GM12874 (cell line): ENCODE measurements around the gene BOD1.

Experiments used
- CTCF ChIP-seq: IDR thresholded peaks from 2 replicates; pipeline ENCODE4 v1.5.1; 2011; ENCODE audit warnings: low read depth, mild to moderate bottlenecking, control low read depth, low read length, moderate library complexity; ENCODE audit not compliant: insufficient read depth

The BOD1 gene

GRCh38 chr5:173581408-173582215 lies 34.8 kb downstream of the BOD1 start:
- peak; percentile 73 for TF ChIP-seq CTCF

GRCh38 chr5:173578947-173579615 lies 37.4 kb downstream of the BOD1 start:
- no peak for TF ChIP-seq CTCF

GRCh38 chr5:173577817-173578216 lies 38.6 kb downstream of the BOD1 start:
- TF ChIP-seq CTCF, result no peak

GRCh38 chr5:173577166-173577565 lies 39.3 kb downstream of the BOD1 start:
- no peak for TF ChIP-seq CTCF

- no peak for TF ChIP-seq CTCF
Observed at GRCh38 chr5:173575985-173576384, 40.5 kb downstream of the BOD1 start.

- no peak for TF ChIP-seq CTCF
Observed at GRCh38 chr5:173574983-173575382, 41.5 kb downstream of the BOD1 start.

- TF ChIP-seq CTCF, result peak; percentile 96
Observed at GRCh38 chr5:173573126-173573960, 43.1 kb downstream of the BOD1 start.
